GM19468 (cell line): ENCODE measurements around the gene EVI5.

Source experiments
- ATAC-seq: cut with Tn5 transposase; IDR thresholded peaks from one replicate; pipeline ENCODE4 v1.9.1; 2021; ENCODE audit warnings: mild to moderate bottlenecking, moderate library complexity, moderate number of reproducible peaks; ENCODE audit not compliant: unreplicated experiment; ENCODE audit errors: extremely low read depth

EVI5 gene

DNA sequence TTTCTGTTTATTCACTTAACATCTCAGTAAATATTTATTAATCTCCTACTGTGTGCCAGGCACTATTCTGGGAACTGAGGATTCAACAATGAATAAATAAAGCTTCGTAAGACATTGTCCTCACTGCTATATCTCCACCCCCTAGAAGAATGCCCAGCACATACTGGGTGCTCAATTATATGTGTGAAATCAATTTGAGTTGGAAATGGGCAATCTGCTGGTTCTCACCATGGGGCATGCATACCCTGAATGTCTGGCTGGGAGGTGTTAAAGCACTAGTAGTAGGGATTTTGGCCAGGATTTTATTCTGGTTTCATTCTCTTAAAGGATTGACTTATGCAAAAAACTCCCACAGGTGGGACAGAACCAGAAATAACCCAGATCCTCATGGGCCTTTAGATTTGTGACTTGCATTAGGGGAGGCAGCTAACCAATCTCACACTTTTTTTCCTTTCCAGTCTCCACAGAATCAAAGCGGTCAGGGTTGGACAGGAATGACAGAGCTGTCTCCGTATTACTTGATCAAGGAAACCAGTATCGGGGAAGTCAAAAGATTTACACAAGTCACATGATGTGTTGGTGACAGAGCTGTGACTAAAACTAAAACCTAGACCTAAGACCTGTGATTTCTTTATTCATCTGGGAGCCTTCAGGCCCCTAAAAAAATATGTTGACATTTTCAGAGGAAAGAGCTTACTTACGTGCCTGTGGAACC lies 311.0 kb downstream of the EVI5 start:
- no peak for ATAC-seq

DNA sequence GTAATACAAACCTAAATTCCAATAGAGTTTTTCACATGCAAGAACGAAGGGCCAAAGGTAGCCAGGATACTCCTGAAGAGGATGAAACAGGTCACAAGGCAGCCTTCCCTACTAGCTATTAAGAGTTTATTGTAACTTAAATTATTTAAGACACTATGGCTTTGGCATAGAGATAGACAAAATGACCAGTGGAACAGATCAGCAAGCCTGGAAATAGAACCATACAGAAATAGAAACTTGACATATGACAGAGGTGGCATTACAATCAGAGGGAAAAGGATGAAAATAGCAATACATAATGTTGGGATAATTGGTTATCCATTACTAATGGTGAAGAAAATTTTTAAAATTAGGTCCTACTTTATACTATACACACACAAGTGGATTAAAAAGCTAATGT lies 314.7 kb downstream of the EVI5 start:
- ATAC-seq = no peak

DNA sequence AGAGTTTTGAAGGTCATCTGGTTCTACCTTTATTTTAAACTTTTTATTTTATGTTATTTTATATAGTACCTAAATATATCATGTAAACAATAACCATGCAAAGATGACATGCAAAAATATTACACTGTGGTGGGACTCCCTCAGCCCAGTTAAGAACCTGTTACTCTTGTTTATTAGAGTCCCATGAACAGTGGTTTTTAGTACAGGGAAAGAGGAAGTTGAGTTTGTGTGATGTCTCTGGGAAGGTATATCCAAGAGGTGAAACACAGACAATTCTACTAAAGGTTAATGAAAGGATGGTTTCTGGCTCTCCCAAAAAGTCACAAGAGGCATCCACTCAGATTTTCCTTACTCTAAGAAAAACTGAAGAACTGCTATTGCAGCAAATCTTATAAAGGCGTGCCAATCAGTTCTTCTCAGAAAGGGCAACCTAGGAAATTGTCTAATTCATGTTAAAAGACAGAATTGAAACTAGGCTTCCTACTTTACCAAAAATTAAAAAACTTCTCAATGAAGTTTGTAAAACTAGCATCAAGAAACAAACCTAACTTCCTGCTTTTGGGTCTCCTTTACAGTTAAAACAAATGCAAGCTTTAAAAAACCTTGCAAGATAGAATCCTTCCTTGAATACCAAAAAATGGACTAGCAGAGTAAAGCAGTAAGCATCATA lies 318.1 kb downstream of the EVI5 start:
- ATAC-seq = no peak

DNA sequence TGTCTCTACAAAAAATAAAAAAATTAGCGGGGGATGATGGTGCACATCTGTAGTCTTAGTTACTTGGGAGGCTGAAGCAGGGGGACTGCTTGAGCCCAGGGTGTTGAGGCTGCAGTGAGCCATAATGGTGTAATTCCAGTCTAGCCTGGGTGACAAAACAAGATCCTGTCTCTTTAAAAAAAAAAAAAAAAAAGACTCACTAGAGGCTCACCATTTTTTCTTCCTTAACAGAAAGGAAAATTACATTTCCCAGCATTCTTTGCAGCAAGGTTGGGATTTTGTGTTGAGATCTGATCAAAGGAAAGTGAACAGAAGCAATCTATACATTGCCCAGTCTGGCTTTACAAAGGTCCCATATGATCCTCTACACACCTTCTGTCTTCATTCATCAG lies 319.7 kb downstream of the EVI5 start:
- ATAC-seq = no peak

DNA sequence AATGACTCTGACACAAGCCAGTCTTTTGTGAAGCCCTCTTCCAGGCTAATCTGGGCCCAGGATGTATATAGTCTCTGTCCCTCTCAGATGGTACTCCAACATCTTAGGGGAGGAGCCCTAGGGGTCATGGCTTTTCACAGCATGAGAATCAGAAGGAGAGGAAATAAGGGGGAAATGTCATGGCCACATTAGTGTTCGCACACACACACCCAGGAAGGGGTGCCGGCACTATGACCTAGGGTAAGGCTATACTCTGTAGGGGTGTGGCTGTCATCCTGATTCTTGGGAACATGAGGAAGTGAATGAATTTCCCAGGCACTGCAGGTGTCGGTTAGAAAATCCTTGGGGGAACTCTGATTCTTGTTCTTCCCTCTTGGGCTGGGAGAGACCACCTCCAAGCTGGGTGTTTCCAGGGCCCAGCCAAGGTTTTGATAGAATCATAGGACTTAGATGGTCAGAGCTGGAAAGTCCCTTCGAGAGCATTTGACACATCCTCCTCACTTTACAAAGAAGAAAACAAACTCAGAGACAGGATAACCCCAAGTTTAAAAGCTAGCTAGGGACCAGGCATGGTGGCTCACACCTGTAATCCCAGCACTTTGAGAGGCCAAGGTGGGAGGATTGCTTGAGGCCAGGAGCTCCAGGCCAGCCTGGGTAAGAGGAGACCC lies 320.2 kb downstream of the EVI5 start:
- ATAC-seq = no peak

DNA sequence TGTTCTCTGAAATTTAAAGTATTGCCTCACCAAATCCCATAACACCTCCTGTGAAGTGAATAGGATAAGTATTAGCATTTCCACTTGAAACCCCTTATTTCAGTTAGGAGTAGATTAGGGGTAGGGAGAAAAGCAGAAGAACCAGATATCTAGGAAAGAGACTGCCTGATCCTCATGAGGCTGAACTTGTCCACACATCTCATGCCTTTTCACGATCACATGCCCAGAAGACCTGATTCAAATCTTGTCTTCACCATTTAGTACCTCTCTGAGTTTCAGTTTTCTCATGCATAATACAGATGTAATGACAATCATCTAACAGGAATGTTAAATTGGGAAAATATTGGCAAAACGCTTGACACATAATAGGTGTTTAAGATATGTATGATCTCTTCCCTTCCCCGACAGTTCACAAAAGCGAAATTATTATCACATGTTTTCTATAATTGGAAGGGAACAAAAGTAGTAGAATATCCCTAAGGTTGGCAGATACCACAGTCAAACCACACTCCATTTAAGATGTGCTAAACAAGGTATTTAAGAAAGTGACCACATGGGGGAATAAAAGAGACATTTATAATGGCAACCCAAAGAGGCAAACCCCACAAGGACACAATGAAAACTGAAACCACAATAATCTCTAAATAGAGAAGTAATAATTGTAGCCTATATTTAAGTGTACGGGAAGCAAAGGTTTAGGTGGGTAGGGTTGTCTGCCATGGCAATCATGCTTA lies 323.4 kb downstream of the EVI5 start:
- ATAC-seq = peak; percentile 55

DNA sequence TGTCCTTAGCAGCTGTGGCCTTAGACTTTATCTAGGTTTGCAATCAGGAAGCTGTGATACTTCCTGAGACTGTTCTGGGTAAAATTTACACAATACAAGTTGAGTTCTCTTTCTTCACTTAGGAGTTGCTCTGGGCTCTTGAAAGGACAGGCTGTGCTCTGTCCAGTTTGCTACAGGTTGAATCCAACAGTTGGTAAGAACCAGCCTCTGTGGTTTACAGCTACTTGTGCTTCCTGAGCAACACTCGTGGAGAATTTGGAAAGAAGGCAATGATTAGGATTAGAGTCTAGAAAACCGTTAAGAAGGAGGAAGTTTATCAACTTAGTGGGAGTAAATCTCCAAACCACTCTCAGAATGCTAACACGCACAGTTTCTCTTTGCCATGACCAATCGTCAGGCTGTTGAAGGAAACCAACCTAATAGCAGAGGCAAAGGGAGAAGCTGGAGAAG lies 325.0 kb downstream of the EVI5 start:
- no peak for ATAC-seq
